ENCODE data around the gene WDR5. TPM values are rescaled to one million over a fixed set of nuclear protein-coding genes. Genes with fewer than 3 reads are reported as not detected.

The WDR5 gene
- total RNA-seq, 1 donor from 2014 or later: 82.9 TPM

GRCh38 chr9:134131471-134132207 is 4.2 kb upstream of the WDR5 start:
- no peak for DNase-seq (ENCODE audit: low read depth)

DNA sequence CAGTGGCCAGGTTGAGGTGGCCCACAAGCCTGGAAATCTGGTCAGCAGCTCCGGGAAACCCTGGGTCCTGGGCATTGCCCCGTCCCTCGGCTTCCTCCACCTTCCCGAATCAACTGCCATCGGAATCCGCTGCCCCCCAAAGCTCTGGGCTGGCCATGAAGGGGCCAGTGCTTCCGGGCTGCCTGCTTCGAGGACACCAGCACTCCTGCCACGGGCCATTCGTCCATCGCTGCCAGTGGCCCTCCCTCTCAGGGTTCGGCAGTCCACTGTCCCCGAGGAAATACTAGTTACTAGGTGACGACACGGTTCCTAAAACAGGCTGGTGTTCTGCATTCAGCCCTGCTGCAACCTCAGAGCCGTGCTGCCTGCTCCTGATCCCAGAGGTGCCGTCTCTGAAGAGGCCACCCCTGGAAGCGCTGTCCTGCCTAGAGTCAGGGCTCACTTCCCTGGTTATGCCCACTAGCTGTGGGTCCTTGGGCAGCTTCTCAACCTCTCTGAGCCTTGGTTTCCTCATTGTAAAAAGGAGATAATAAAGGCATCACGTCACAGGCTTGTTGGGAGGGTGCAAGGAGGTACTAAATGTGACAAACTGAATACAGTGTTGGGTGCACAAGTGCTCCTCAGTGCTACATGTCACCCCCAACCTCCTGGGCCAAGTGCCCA is 3.5 kb upstream of the WDR5 start:
- no peak for DNase-seq (ENCODE audit: low read depth)

DNA sequence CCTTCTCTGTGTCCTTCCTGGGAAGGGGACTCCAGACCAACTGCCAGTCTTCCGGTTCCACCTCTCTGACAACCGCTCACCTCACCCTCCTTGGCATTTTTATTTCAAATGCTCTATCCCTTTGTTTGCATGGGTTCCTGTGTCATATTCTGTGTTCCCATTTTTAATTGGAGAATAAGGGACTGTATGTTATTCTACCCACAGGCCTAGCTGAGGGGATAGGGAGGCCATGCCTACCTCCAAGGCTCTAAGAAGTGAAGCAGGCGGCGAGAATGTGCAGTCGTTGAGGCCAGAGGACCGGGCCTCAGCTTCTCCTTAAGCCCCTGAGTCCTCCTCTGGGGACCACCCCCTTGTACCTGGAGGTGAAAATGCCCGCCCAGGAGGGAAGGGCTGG is 936 bp upstream of the WDR5 start:
- no peak for DNase-seq (ENCODE audit: low read depth)

DNA sequence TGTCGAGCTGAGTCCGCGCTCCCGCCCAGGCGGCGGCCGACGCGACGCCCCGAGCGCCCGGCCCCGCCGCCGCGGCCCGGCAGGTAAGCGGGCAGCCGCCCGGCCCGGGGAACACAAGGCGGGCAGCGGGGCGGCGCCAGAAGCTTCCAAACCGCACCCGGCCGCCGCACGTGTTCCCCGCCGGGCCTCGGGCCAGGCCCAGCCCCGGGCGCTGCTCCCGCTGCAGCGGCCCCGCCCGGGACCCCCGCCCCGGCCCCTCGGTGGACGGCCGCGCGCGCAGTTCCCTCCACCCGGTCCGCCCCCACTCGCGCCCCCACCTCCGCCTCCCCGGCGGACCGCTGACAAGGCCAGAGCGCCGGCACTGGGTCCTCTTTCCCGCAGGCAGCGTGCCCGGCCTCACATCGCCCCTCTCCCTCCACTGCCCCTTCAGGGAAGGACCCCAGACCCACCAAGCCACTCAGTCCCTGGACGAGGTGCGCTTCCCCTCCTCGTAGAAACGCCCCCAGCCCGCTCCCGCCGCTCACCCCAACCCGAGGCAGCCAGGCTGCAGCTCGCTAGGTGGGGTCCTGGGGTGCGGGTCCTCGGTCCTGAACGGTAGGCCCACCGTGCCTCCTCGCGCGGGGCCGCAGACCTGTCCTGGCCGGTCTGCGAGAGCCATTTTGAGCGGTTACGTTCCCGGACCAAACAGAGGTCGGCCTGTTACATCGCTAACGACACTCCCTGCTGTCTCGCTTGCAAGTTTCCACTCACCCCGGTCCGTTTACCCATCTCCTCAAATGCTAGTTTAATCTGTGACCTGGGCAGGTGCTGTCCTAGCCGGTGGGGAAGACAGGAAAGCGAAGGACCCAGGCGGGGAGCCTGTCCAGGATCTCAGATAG is 475 bp downstream of the WDR5 start:
- peak; percentile 26 for DNase-seq (ENCODE audit: low read depth)

- DNase-seq (ENCODE audit: low read depth): peak; percentile 12
Measured at GRCh38 chr9:134136996-134137299, 1.1 kb downstream of the WDR5 start.

DNA sequence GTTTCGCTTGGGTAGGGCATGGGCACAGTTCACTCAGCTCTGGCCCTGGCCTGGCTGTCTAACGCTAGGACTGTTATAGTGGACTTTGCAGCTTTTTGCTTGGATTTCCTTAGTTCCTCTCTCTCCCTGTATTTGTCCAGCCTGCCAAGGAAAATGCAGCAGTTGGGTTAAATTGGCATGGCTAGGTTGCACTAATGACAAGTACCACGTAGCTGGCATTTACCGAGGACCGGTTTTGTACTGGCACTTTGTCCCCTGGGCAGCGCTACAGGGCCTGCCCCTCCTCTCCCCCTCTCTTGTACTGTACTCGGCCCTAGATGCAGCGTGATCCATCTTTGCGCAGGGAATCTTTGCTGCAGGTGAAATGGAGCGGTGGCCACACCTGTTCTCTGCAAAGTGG is 2.4 kb downstream of the WDR5 start:
- DNase-seq (ENCODE audit: low read depth): no peak

DNA sequence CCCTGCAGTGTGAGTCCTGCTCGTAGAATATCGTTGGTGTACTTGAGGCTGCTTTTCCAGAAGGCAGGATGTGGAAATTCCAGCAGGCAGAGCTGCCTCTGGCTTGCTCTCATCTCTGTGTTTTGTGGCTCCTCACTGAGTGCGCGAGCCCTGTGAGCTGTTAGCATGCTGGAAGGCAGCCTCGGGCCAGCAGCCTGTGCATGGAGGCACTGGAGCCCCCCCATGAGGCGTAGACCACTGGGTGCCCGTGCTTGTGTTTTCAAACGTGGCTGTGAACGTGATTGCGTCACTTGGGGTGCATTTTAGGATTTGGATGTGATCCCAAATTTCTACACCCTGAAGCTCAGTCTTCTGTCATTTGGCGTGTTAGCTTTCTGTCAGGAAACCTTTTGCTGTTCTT is 3.2 kb downstream of the WDR5 start:
- peak; percentile 40 for DNase-seq (ENCODE audit: low read depth)

DNA sequence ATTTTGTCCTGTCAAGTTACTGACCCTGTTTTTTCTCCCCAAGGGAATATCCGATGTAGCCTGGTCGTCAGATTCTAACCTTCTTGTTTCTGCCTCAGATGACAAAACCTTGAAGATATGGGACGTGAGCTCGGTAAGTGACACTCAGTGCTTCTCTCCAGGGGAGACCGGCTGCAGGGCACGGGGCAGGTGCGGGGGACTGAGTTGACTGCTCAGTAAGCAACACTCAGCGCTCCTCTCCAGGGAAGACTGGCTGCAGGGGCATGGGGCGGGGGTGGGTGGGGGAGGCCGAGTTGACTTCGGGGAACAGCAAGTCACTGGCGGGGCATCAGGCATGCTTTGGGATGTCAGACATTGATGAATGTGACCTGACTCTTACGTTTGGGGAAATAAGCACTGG is 6.0 kb downstream of the WDR5 start:
- no peak for DNase-seq (ENCODE audit: low read depth)

- peak; percentile 91 for DNase-seq (ENCODE audit: low read depth)
Measured at GRCh38 chr9:134144801-134145200, 8.9 kb downstream of the WDR5 start.

GRCh38 chr9:134145262-134145661 is 9.4 kb downstream of the WDR5 start:
- no peak for DNase-seq (ENCODE audit: low read depth)

- DNase-seq (ENCODE audit: low read depth): peak; percentile 31
Measured at GRCh38 chr9:134146774-134147493, 11.1 kb downstream of the WDR5 start.

DNA sequence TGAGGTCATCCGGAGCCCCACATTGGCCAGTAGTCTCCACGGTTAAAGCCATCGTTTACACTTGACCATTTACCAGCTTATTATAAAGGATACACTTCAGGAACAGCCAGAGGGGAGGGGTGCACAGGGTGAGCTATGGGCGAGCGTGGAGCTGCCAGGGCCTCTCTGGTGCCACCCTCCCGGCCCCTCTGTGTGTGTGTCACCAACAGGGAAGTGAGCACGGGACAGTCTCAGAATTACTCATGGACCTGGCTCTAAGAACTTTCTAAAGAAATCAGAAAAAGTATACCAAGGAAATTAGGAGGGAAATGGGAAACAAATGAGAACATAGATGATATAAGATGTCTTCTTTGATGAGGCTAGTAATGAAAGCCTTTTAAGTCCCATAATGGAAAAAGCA is 13.5 kb downstream of the WDR5 start:
- DNase-seq (ENCODE audit: low read depth): no peak

GRCh38 chr9:134150557-134151214 is 14.8 kb downstream of the WDR5 start:
- DNase-seq (ENCODE audit: low read depth): no peak

- no peak for DNase-seq (ENCODE audit: low read depth)
Measured at GRCh38 chr9:134152022-134152448, 16.2 kb downstream of the WDR5 start.

DNA sequence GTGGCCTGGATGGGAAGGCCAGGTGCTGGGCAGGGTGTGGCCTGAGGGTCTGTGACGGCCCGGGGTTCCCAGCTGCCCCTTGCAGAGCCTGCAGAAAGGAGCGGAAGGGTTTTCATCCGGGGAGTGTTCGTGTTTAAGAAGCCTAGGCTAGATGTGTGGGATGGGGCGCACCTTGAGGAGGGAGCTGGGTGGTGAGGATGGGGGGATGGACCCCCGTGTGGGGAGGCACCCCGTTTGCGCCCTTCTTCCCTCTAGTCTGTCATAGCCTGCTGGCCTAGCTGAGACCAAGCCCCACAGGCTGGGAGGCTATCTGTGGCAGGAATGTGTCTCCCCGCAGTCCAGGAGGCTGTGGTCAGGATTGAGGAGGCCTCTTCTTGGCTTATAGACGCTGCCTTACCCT is 16.6 kb downstream of the WDR5 start:
- no peak for DNase-seq (ENCODE audit: low read depth)

- DNase-seq (ENCODE audit: low read depth): no peak
Measured at GRCh38 chr9:134153450-134153849, 17.6 kb downstream of the WDR5 start.

- no peak for DNase-seq (ENCODE audit: low read depth)
Measured at GRCh38 chr9:134154262-134154701, 18.4 kb downstream of the WDR5 start.

GRCh38 chr9:134155812-134156377 is 20.0 kb downstream of the WDR5 start:
- DNase-seq (ENCODE audit: low read depth): no peak

GRCh38 chr9:134156564-134157377 is 20.9 kb downstream of the WDR5 start:
- DNase-seq (ENCODE audit: low read depth): no peak

All from myocyte (in vitro differentiated cells).